GM19324 (cell line): ENCODE measurements around the gene FAU.

Experiments used
- ATAC-seq: cut with Tn5 transposase; IDR thresholded peaks from one replicate; pipeline ENCODE4 v1.9.1; 2021; ENCODE audit warnings: mild to moderate bottlenecking, moderate library complexity; ENCODE audit not compliant: unreplicated experiment, low FRiP score

FAU gene

DNA sequence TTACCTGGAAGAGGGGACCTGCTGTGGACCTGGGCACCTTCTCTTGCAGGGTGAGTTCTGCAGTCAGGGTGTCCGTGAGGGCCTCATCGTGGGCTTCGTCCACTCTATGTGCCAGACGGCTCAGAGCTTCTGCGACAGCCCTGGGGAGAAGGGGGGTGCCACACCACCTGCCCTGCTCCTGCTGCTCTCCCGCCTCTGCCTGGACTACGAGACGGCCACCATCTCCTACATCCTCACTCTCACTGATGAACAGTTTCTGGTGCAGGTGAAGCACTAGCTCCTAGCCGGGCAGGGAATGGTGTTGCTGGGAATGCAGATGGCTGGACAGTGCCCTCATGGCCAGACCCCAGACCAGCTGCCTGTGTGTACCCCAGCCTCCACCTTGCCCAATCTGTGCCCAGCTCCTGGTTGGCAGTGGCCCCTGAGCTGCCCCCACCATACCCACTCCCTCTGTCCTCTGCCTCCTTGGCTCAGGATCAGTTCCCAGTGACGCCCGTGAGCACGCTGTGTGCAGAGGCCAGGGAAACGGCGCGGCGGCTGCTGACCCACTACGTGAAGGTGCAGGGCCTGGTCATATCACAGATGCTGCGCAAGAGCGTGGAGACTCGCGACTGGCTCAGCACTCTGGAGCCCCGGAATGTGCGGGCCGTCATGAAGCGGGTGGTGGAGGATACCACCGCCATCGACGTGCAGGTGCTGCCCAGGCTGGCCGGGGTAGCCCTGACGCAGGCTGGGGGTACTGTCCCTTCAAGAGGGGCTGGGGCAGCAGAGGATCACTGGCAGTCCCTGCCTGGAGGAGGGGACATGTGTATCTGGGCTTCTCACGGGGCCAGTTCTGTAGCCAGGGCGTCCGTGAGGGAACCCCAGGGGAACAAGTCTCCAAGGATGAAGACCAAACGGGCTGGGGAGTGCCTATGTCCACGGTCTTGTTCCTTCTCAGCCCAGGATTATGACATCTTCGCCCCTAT is 12.4 kb downstream of the FAU start:
- no peak for ATAC-seq

DNA sequence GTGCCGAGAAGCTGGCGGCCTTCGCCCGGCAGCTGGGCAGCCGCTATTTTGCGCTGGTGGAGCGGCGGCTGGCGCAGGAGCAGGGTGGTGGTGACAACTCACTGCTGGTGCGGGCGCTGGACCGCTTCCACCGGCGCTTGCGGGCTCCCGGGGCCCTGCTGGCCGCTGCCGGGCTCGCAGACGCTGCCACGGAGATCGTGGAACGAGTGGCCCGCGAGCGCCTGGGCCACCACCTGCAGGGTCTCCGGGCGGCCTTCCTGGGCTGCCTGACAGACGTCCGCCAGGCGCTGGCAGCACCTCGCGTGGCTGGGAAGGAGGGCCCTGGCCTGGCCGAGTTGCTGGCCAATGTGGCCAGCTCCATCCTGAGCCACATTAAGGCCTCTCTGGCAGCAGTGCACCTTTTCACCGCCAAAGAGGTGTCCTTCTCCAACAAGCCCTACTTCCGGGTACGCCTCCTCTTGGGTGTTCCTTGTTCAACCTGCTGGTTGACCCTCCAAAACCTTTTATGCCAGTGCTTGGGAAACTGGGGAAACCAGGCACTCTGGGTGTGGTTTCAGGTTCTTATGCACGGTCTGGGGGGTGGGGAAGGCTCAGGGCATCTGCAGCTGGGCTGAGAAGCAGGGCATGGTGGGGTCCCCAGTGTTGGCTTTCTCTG is 13.3 kb downstream of the FAU start:
- no peak for ATAC-seq

DNA sequence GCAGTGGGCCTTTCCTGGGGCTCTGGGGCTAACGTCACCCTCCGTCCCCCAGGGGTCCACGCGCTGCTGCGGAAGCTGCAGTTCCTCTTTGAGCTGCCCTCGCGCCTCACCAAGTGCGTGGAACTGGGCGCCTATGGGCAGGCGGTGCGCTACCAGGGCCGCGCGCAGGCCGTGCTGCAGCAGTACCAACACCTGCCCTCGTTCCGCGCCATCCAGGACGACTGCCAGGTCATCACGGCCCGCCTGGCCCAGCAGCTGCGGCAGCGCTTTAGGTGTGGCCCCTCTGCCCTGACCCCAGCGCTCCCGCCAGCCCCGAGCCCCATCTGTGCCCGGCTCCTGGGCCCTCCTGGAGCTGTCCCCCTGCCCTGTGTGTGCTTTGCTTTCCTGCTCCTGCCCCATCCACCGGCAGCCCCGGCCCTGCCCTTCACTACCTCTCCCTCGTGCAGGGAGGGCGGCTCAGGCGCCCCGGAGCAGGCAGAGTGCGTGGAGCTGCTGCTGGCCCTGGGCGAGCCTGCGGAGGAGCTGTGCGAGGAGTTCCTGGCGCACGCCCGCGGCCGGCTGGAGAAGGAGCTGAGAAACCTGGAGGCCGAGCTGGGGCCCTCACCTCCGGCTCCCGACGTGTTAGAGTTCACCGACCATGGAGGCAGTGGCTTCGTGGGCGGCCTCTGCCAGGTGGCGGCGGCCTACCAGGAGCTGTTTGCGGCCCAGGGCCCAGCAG is 14.0 kb downstream of the FAU start:
- ATAC-seq, result no peak

DNA sequence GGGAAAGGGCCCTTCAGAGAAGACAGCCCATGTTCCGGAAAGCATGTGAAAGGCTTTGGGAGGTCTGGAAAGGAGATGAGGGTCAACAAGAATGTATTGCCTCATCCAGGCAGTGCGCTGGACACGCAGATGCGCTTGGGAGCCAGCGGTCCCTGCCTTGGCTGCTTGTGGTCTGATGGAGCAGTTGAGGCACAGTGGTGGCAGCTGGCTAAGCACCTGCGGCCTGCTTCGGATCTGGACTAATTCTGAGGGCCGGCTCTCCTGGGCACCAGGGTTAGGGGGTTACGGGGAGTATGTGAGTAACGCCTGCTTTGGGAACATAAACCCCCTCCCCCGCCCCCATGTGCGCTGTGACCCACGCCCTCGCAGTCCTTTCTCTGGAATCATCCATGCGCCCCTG is 14.9 kb downstream of the FAU start:
- ATAC-seq, result no peak

DNA sequence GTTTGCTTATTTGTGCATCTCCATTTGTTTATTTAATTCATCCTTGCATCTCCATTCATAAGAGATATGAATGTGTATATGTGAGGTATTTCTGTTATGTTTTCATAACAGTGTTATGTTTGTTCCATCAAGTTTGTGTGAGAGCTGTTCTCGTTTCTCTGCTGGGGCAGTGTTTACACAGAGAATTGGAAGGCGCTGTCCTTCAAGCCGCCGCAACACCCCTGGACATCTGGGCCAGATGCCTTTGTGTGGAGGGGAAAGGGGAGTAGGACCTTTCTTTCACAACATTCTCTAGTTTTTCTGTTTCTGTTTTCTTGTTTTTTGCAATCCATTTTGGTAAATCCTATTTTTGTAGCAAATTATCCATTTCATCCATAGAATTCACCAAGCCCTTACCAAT is 17.3 kb downstream of the FAU start:
- no peak for ATAC-seq

DNA sequence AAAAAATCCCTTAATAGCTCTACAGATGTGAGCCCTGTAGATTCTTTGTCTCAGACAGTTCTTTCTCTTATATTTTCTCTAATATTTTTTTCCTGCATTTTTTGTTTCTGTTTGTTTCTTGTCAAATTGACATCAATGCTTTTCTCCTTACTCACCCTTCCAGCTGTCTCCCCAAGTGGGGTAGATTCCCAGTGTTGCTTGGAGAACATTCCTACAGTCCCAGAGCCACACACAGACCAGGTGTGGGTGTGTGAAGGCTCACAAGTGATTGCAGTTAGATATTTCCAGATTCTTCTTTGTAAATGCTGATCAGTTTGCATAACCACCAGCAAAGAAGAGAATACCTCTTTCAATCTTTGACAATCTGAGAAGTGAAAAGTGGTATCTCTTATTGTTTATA is 18.5 kb downstream of the FAU start:
- ATAC-seq, result no peak

DNA sequence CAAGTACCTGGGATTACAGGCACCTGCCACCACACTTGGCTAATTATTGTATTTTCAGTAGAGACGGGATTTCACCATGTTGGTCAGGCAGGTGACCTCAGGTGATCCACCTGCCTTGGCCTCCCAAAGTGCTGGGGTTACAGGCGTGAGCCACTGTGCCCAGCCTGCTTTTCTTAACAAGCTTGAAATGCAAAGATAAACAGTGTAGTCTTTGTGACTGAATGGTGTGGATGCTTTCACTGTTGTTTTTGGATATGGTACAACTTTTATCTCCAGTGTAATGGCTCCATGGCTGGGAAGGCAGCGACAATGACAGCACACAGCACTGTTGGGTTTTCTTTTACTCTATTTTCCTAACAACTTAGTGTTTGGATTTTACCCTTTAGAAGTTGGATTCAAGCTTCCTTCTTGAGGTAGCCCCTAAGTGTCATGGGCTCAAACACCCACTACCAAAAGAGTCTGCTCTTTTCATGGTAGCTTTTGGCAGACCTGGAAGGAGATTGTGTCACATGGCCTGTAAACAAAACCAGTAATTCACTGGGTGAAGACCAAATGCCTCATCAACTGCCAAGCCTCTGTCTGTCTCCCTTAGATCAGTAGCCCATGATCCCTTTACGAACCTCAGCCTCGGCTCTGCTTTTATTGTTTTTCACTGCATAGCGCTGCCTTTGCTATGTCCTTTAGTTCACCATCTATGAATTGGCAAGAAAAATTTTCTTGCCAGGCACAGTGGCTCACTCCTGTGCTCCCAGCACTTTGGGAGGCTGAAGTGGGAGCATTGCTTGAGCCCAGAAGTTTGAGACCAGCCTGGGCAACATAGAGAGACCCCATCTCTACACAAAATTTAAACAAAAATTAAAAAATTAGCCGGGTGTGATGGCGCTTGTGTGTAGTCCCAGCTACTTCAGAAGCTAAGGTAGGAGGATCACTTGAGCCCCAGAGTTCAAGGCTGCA is 19.5 kb downstream of the FAU start:
- ATAC-seq, result no peak

DNA sequence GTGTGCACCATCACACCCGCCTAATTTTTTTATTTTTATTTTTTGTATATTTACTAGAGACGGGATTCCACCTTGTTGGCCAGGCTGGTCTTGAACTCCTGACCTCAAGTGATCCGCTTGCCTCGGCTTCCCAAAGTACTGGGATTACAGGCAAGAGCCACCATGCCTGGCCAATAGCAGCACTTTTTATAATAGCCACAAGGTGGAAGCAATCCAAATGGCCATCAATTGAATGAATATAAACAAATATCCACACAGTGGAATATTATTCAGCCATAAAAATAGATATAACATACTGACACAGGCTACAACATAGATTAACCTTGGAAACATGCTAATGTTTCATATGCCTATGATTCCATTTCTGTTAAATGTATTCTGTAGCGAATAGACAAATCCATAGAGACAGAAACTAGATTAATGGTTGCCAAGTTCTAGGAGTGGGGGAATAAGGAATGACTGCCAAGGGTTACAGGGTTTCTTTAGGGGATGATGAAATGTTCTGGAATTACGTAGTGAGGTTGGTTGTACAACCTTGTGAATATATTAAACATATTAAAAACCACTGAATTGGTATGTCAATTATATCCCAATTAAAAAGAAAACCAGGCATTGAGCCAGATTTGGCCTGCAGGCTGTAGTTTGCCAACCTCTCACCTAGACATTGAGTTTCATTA is 21.1 kb downstream of the FAU start:
- no peak for ATAC-seq

DNA sequence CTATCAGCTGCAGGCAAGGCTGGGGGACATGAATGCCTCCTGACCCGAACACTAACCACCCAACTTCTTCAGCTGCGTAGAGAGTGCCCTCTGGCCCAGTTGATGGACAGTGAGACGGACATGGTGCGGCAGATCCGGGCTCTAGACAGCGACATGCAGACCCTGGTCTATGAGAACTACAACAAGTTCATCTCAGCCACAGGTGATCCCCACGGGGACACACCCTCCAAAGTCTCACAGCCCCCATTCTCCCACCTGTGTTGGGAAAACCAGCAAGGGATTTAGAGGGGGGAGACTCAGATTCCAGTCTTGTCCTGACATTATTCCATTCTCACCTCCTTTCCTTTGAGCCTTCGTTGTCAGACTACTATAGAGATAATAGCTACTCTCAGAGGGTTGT is 25.0 kb downstream of the FAU start:
- no peak for ATAC-seq

DNA sequence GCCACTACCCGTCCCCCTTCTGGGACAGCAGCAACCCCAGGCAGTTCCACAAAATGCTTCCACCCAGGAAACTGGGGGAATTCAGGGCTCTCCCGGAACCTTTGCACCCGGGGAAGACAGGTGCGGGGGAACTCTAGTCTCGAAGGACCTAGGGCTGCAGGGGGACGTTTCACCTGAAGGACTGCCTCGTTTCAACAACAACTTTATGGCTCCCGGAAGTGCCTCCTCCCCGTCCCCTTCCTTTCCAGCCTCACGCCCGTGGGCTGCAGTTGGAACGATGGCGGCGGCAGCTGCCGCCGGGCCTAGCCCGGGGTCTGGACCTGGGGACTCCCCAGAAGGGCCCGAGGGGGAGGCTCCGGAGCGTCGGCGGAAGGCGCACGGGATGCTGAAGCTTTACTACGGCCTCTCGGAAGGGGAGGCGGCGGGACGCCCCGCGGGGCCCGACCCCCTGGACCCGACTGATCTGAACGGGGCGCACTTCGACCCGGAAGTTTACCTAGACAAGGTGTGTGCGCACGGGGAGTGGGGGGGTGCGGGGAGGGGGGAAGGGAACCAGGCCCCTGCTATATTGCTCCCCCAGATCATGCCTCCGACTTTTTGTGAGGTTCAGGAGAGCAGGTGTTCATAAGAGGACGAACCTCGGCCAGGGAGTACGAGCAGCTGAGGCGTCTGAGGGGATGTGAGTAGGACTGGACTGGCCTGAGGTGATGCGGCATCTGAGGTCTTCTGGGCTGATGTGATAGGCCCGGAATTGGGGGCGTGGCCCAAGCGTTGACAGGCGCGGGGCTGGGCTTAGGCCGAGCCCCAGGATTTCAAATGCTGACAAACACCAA is 25.7 kb downstream of the FAU start, which contains the start of gene VPS51:
Gene VPS51, plus strand, starts transcription at position 241 of the 833 bp plus-strand sequence. Its CDS starts 37 bp downstream, at position 278.
- peak; percentile 86 for ATAC-seq

DNA sequence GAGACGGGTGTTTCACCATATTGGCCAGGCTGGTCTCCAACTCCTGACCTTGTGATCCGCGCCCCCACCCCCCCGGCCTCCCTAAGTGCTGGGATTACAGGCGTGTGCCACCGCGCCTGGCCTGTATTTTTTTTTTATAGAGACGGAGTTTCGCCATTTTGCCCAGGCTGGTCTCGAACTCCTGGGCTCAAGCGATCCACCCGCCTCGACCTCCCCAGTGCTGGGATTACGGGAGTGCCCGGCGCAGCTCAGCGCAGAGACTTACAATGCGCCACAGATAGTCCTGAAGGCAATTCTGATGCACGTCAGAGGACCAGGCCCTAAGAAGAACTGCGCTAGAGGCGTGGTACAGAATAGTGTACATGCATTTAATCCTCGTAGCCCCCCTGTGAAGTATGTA is 26.5 kb downstream of the FAU start:
- ATAC-seq, result no peak

DNA sequence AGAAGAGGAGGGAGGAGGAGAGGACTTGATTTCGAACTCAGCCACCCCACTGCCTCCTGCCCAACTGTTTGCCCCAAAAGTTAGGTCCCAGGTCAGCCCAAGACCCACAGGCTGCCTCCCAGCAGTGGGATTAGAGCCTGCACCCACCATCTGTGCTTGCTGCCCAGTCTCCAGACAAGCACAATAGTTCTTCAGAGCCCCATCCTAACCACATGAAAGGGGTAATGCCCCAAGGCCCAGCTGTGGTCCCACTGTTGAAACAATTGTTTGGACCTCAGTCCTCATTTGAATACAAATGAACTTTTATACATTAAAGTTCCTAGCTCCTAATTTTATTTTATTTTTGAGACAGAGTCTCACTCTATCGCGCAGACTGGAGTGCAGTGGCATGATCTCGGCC is 31.3 kb downstream of the FAU start:
- no peak for ATAC-seq

DNA sequence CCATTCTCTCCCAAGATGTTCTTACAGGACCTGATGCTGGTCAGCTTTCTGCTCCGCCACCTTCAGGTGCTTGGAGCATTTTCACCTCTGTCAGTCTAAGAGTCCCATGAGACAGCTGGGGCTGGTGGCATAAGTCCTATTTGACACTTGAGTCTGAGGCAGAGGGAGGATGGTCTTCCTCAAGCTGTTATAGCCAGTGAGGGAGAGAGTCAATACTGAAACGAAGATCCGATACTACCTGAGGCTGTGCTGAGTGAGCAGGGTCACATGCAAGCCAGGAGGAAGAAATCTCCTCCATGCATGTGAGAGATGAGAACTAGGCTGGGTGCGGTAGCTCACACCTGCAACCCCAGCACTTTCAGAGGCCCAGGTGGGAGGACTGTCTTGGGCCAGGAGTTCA is 32.3 kb downstream of the FAU start:
- ATAC-seq, result no peak

DNA sequence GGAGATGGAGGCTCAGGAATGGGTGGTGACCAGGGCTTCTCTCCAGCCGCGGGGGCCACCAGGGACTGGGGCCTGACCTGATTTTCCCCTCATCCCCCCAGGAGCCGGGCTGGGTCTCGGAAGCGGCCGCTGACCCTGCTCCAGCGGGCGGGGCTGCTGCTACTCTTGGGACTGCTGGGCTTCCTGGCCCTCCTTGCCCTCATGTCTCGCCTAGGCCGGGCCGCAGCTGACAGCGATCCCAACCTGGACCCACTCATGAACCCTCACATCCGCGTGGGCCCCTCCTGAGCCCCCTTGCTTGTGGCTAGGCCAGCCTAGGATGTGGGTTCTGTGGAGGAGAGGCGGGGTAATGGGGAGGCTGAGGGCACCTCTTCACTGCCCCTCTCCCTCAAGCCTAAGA is 34.1 kb downstream of the FAU start:
- no peak for ATAC-seq

DNA sequence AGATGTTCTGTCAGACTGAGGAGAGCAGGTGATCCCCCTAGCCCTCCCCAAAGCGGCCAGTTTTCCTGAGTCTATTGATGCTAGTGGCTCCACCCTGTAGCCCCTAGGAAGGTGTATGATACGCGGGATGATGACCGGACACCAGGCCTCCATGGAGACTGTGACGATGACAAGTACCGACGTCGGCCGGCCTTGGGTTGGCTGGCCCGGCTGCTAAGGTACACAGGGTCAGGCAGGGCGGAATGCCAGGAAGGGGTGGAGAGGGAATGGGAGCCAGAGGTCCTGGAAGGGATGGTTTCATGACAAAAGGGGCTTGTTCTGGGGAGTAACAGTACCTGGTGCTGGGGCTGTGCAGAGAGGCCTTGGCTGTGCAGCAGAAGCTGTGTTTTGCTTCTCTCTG is 34.7 kb downstream of the FAU start:
- ATAC-seq, result no peak

DNA sequence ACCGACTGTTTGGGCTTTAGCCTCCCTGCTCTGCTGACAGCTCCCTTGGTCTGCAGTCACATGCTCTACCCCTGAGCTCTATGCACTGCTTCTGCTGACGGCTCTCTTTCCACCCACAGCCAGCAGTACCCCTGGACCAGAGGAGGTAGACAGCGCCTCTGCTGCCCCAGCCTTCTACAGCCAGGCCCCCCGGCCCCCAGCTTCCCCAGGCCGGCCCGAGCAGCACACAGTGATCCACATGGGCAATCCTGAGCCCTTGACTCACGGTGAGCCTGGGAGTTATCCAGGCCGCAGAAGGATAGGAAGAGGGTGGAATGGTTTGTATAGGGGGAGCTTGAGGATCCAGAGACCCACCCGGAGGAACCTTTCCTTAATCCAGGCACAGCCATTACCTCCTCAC is 35.1 kb downstream of the FAU start:
- no peak for ATAC-seq

DNA sequence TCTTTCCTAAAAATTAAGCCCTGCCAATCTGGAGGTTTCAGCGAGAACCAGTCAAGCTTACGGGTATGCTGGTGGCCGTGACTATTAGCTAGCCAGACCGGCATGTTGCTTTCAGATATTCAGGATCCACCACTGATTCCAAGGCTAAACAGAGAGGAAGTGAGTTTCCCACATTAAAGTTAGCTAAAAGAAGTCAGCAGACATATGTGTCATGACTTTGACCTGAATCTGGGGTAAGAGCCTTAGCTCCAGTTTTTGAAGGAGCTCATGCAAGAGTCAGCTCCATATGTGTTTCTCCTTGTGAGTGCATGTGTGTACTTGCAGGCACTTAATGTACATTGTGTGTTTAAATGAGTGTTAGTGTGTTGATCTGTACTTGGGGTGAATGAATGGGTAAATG is 36.5 kb downstream of the FAU start:
- ATAC-seq, result no peak

DNA sequence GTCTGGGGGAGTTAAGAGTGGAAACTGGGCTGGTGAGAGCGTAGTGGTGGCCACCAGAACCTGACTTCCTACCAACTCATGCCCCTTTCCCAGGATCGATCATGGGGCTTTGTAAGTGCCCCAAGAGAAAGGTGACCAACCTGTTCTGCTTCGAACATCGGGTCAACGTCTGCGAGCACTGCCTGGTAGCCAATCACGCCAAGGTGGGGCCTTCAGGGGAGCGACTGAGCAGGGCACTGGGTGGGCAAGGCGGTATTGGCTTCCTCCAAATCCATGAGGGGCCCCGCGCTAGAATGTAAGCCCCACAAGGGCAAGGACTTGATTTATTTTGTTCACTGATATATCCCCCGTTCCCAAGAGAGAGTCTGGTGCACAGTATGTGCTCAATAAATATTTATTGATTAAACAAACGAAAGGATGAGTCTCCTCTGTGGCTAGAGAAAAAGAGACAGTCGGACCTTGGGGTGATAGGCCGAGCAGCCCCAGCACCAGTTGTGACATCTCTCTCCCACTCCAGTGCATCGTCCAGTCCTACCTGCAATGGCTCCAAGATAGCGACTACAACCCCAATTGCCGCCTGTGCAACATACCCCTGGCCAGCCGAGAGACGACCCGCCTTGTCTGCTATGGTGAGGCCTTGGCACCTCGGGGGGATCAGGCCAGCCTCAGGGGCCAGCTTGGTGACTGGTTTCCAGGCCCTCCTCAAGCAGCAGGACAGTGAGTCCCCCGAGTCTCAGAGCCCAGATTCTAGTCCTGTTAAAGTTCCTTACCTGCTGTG is 37.1 kb downstream of the FAU start:
- ATAC-seq, result peak; percentile 4
